Esophagus muscularis mucosa (tissue), 4 donors: Measurements from ENCODE around the gene ELAC1.

ENCODE experiments used
- CTCF ChIP-seq, 3 experiments: fragments of 200-600 bp in 2 of 3; fragments of 450-650 bp in 1 of 3; sonication (generic) in 2 of 3; IDR thresholded peaks; one replicate each; pipeline ENCODE4 v1.5.1; 2017 to 2019; ENCODE audit warnings: antibody characterized with exemption in 3 of 3, mild to moderate bottlenecking in 2 of 3, moderate library complexity in 1 of 3
- EP300 ChIP-seq: sonication (generic); formaldehyde crosslinking; IDR thresholded peaks from one replicate; pipeline ENCODE4 v1.6.1; 2017; ENCODE audit warnings: antibody characterized with exemption
- POLR2A ChIP-seq: fragments of 450-650 bp; IDR thresholded peaks from one replicate; pipeline ENCODE4 v1.6.1; 2017; ENCODE audit warnings: antibody characterized with exemption, moderate library complexity, mild to moderate bottlenecking, low read depth
- POLR2AphosphoS5 ChIP-seq, 2 donors: sonication (generic); formaldehyde crosslinking; IDR thresholded peaks; one replicate each; pipeline ENCODE4 v1.6.1; 2017; ENCODE audit warnings: antibody characterized with exemption in 2 of 2

GRCh38 chr18:50947899-50948298 lies 19.9 kb upstream of the ELAC1 start:
- TF ChIP-seq CTCF (IDR thresholded peaks at IDR 0.05) (no peak), POLR2AphosphoS5 (IDR thresholded peaks at IDR 0.05) (no peak), EP300 (no peak), POLR2A (no peak)
